ENCODE measurements around the gene PITPNC1.

- no peak for TF ChIP-seq CTCF (IDR thresholded peaks at IDR 0.05)
- TF ChIP-seq POLR2A (IDR thresholded peaks at IDR 0.05): no peak
These were observed 230.0 kb downstream of the PITPNC1 start for GRCh38 chr17:67606896-67607604.

Measured in esophagus squamous epithelium (tissue), 4 donors.